ENCODE measurements around the gene CIROP.

CIROP gene

GRCh38 chr14:23128969-23129758 lies 24.4 kb upstream of the CIROP start:
- H3K79me2 ChIP-seq (ENCODE audit: insufficient read depth, low read length) = no peaks in the 10 kb centered on the region
- H3F3A ChIP-seq (ENCODE audit: insufficient read depth, low read length) = no peaks in the 10 kb centered on the region
- no peak overlapping the region for H3K4me2 ChIP-seq (ENCODE audit: low read length)
- no peaks in the 10 kb centered on the region for H4K20me1 ChIP-seq (ENCODE audit: insufficient read depth, low read length)
- no peak for TF ChIP-seq EZH2 (IDR thresholded peaks at IDR 0.05; ENCODE audit: borderline replicate concordance, low read length)
- TF ChIP-seq CTCF (IDR thresholded peaks at IDR 0.05; ENCODE audit: low read length) = no peak
- H3K9ac ChIP-seq (ENCODE audit: low read length) = no peak overlapping the region
- H3K27me3 ChIP-seq (ENCODE audit: insufficient read depth, low read length) = no peaks in the 10 kb centered on the region; the same call in 1 of the 2 replicates
- H3K4me3 ChIP-seq (ENCODE audit: low read depth, low read length, poor library complexity, severe bottlenecking) = no peak overlapping the region
- H2AFZ ChIP-seq (ENCODE audit: low read length) = no peak overlapping the region
- H3K27ac ChIP-seq (ENCODE audit: low read depth, low read length, poor library complexity, severe bottlenecking) = no peak overlapping the region
- no peaks in the 10 kb centered on the region for H3K4me1 ChIP-seq (ENCODE audit: insufficient read depth, low read length, severe bottlenecking)
- H3K36me3 ChIP-seq (ENCODE audit: insufficient read depth, low read length) = no peaks in the 10 kb centered on the region
- H3K9me2 ChIP-seq (ENCODE audit: low read depth, low read length) = no peaks in the 10 kb centered on the region
- H3K9me3 ChIP-seq (ENCODE audit: low read length) = no peaks in the 10 kb centered on the region

- H3K4me2 ChIP-seq (ENCODE audit: low read length) = no peak overlapping the region
- no peak overlapping the region for H3K4me3 ChIP-seq (ENCODE audit: low read depth, low read length, poor library complexity, severe bottlenecking)
- H3K79me2 ChIP-seq (ENCODE audit: insufficient read depth, low read length) = no peaks in the 10 kb centered on the region
- H3K9me3 ChIP-seq (ENCODE audit: low read length) = no peaks in the 10 kb centered on the region
- H3K4me1 ChIP-seq (ENCODE audit: insufficient read depth, low read length, severe bottlenecking) = no peaks in the 10 kb centered on the region
- no peaks in the 10 kb centered on the region for H3K9me2 ChIP-seq (ENCODE audit: low read depth, low read length)
- no peak for TF ChIP-seq EZH2 (IDR thresholded peaks at IDR 0.05; ENCODE audit: borderline replicate concordance, low read length)
- TF ChIP-seq CTCF (IDR thresholded peaks at IDR 0.05; ENCODE audit: low read length) = no peak
- H3K27me3 ChIP-seq (ENCODE audit: insufficient read depth, low read length) = no peaks in the 10 kb centered on the region; the same call in 1 of the 2 replicates
- no peak overlapping the region for H3K27ac ChIP-seq (ENCODE audit: low read depth, low read length, poor library complexity, severe bottlenecking)
- no peaks in the 10 kb centered on the region for H3F3A ChIP-seq (ENCODE audit: insufficient read depth, low read length)
- no peak overlapping the region for H2AFZ ChIP-seq (ENCODE audit: low read length)
- H3K36me3 ChIP-seq (ENCODE audit: insufficient read depth, low read length) = no peaks in the 10 kb centered on the region
- no peaks in the 10 kb centered on the region for H4K20me1 ChIP-seq (ENCODE audit: insufficient read depth, low read length)
- no peak overlapping the region for H3K9ac ChIP-seq (ENCODE audit: low read length)
Measured at GRCh38 chr14:23127861-23128260, 23.1 kb upstream of the CIROP start.

- Histone ChIP-seq H3K4me1 (ENCODE audit: insufficient read depth, low read length, severe bottlenecking) (no peaks in the 10 kb centered on the region), H3K79me2 (ENCODE audit: insufficient read depth, low read length) (no peaks in the 10 kb centered on the region), H3K36me3 (ENCODE audit: insufficient read depth, low read length) (no peaks in the 10 kb centered on the region), H4K20me1 (ENCODE audit: insufficient read depth, low read length) (no peaks in the 10 kb centered on the region), H3K4me2 (ENCODE audit: low read length) (no peak overlapping the region), H3K27ac (ENCODE audit: low read depth, low read length, poor library complexity, severe bottlenecking) (no peak overlapping the region), H3K9me3 (ENCODE audit: low read length) (no peaks in the 10 kb centered on the region), H3K4me3 (ENCODE audit: low read depth, low read length, poor library complexity, severe bottlenecking) (no peak overlapping the region), H3K9ac (ENCODE audit: low read length) (no peak overlapping the region), H3F3A (ENCODE audit: insufficient read depth, low read length) (no peaks in the 10 kb centered on the region), H3K9me2 (ENCODE audit: low read depth, low read length) (no peaks in the 10 kb centered on the region), H2AFZ (ENCODE audit: low read length) (no peak overlapping the region), H3K27me3 (ENCODE audit: insufficient read depth, low read length) (no peaks in the 10 kb centered on the region; the same call in 1 of the 2 replicates)
- TF ChIP-seq EZH2 (IDR thresholded peaks at IDR 0.05; ENCODE audit: borderline replicate concordance, low read length) (no peak), CTCF (IDR thresholded peaks at IDR 0.05; ENCODE audit: low read length) (no peak)
Measured at GRCh38 chr14:23126548-23127278, 21.9 kb upstream of the CIROP start.

All from OCI-LY1 (cell line).